ENCODE results near the gene HPD. TPM values are rescaled to one million over a fixed set of nuclear protein-coding genes. Genes with fewer than 3 reads are reported as not detected.

The HPD gene
- total and polyA plus RNA-seq, 2 donors (not counting 3 experiments of a cell fraction or from before 2014, with no cell fraction given): not detected

DNA sequence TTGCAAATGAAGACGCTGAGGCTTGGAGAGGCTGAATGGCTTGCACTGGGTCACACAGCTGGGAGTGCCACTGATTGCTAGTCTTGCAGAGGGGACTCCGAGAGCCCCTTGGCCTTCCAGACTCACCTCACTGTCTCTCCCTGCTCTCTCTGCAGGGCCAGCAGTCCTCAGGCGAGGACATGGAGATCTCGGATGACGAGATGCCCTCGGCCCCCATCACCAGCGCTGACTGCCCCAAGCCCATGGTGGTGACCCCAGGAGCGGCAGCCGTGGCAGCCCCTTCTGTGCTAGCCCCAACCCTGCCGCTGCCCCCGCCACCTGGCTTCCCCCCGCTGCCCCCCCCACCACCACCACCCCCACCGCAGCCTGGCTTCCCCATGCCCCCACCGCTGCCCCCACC is 44.7 kb downstream of the HPD start:
- no peak for FAIRE-seq
- intact Hi-C loops (cut with micrococcal nuclease): loop anchor here (2.0 kb wide), 2 partner anchors 17 to 75 kb away; partner anchors contain the start of gene PSMD9
- no peaks in the 10 kb centered on the region for H3K9me3 ChIP-seq (replicated peaks; ENCODE audit: control insufficient read depth, insufficient read depth, low read length)
- TF ChIP-seq, protein P1, sequence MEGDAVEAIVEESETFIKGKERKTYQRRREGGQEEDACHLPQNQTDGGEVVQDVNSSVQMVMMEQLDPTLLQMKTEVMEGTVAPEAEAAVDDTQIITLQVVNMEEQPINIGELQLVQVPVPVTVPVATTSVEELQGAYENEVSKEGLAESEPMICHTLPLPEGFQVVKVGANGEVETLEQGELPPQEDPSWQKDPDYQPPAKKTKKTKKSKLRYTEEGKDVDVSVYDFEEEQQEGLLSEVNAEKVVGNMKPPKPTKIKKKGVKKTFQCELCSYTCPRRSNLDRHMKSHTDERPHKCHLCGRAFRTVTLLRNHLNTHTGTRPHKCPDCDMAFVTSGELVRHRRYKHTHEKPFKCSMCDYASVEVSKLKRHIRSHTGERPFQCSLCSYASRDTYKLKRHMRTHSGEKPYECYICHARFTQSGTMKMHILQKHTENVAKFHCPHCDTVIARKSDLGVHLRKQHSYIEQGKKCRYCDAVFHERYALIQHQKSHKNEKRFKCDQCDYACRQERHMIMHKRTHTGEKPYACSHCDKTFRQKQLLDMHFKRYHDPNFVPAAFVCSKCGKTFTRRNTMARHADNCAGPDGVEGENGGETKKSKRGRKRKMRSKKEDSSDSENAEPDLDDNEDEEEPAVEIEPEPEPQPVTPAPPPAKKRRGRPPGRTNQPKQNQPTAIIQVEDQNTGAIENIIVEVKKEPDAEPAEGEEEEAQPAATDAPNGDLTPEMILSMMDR (IDR thresholded peaks at IDR 0.05; ENCODE audit: extremely low read depth in 1 of 2, insufficient read depth in 1 of 2, low read depth in 1 of 2, low read length in 2 of 2): no peak
- no peak for TF ChIP-seq EZH2 (IDR thresholded peaks at IDR 0.05; ENCODE audit: borderline replicate concordance, low read depth, low read length, severe bottlenecking)
- TF ChIP-seq FOS (IDR thresholded peaks at IDR 0.05; ENCODE audit: borderline replicate concordance, insufficient read depth, low read length): no peak
- TF ChIP-seq, protein P2, sequence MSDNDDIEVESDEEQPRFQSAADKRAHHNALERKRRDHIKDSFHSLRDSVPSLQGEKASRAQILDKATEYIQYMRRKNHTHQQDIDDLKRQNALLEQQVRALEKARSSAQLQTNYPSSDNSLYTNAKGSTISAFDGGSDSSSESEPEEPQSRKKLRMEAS (IDR thresholded peaks at IDR 0.05; ENCODE audit: insufficient read depth, insufficient read length): no peak
- no peak for TF ChIP-seq JUN (IDR thresholded peaks at IDR 0.05; ENCODE audit: borderline replicate concordance, insufficient read depth, insufficient read length, low read depth)
- TF ChIP-seq POLR2A (IDR thresholded peaks at IDR 0.05; ENCODE audit: low read depth, low read length): no peak
- TF ChIP-seq GATA2 (IDR thresholded peaks at IDR 0.05; ENCODE audit: insufficient read depth, insufficient read length, low read depth, low read length): no peak
- TF ChIP-seq POLR2AphosphoS5 (IDR thresholded peaks at IDR 0.05; ENCODE audit: insufficient read depth, low read depth, low read length): no peak
- TF ChIP-seq MYC (IDR thresholded peaks at IDR 0.05; ENCODE audit: low read depth, low read length): no peak
- peaks cover 54% of the 10 kb centered on the region for H3K79me2 ChIP-seq (ENCODE audit: control insufficient read depth, insufficient read depth, low read length)
- POLR2A ChIA-PET: no interaction called here
- CTCF ChIA-PET: interaction anchor here (12.8 kb wide), 1 partner anchor 16 kb away, joined by 774 read pairs; the partner anchor contains the start of genes RHOF and SETD1B
- no peak overlapping the region for H3K9ac ChIP-seq (replicated peaks; ENCODE audit: extremely low read depth, insufficient read depth, low read length)
- no peak overlapping the region for H3K4me2 ChIP-seq (ENCODE audit: insufficient read depth, low read length)
- no TSS peak for BruUV-seq (replicated peaks)
- no peak for DNase-seq (ENCODE audit: low read depth, low spot score)
- H2AFZ ChIP-seq (ENCODE audit: low read depth, low read length): no peak overlapping the region
- dilution Hi-C loops (cut with MboI; ENCODE audit: extremely low pct_ligation_motif_present, low sequenced_read_pairs): no loop called here
- H3K9me1 ChIP-seq (replicated peaks; ENCODE audit: control insufficient read depth, extremely low read depth, insufficient read depth, low read length): no peaks in the 10 kb centered on the region
- no peaks in the 10 kb centered on the region for H3K27me3 ChIP-seq (ENCODE audit: control insufficient read depth in 2 of 2, insufficient read depth in 2 of 2, low read length in 2 of 2)
- no peak overlapping the region for H3K4me3 ChIP-seq (replicated peaks in 1 of 3; ENCODE audit: insufficient read depth in 1 of 3, low read depth in 1 of 3, low read length in 3 of 3)
- H3K4me1 ChIP-seq (ENCODE audit: control insufficient read depth, extremely low read depth, insufficient read depth, low read length): peaks cover 22% of the 10 kb centered on the region
- H3K36me3 ChIP-seq (ENCODE audit: control insufficient read depth in 2 of 2, extremely low read depth in 1 of 2, insufficient read depth in 2 of 2, low read length in 2 of 2): peaks cover 15 to 48% of the 10 kb centered on the region in 2 experiments
- H3K27ac ChIP-seq (ENCODE audit: insufficient read depth, low read depth, low read length): no peak overlapping the region
- H4K20me1 ChIP-seq (replicated peaks; ENCODE audit: control insufficient read depth, extremely low read depth, insufficient read depth, low read length): no peaks in the 10 kb centered on the region
